CD8-positive, alpha-beta memory T cell (primary cell): Measurements from ENCODE around the gene SPIRE2. TPM values are rescaled to one million over a fixed set of nuclear protein-coding genes. Genes with fewer than 3 reads are reported as not detected.
A peak's percentile ranks its signal among the peaks of the same experiment; 100 is the strongest.
"Not testable (repeated sequence)": the region's sequence is repeated elsewhere in the genome, so short reads cannot be mapped to it uniquely, and the experiment has no call there.

Source experiments
- CTCF ChIA-PET: fragments of 350-600 bp; sonication (Branson Sonifier 250); formaldehyde crosslinking; loops from one replicate; lab custom pipeline; 2021; ENCODE audit warnings: antibody characterized with exemption; lab: Charles Lee
- POLR2A ChIA-PET: fragments of 350-600 bp; sonication (Branson Sonifier 250); formaldehyde crosslinking; loops from one replicate; lab custom pipeline; 2021; ENCODE audit warnings: antibody characterized with exemption; lab: Charles Lee
- DNase-seq, 5 donors: peaks; one replicate each; pipeline versions ENCODE4 v3.0.0 to v3.0.0-alpha.2; 2020 to 2022; ENCODE audit warnings: mixed read lengths in 1 of 5
- H3K27ac ChIP-seq: one replicate; pipeline ENCODE4 v1.7.0; 2013; ENCODE audit warnings: low read depth, mild to moderate bottlenecking, low read length, moderate library complexity
- H3K27me3 ChIP-seq: 2 replicates; pipeline ENCODE4 v1.7.0; 2013; ENCODE audit warnings: low read length, mild to moderate bottlenecking; ENCODE audit not compliant: insufficient read depth, poor library complexity, severe bottlenecking
- H3K36me3 ChIP-seq: 2 replicates; pipeline ENCODE4 v1.7.0; 2013; ENCODE audit warnings: mild to moderate bottlenecking, low read length, moderate library complexity; ENCODE audit not compliant: insufficient read depth
- H3K4me1 ChIP-seq: 2 replicates; pipeline ENCODE4 v1.7.0; 2013; ENCODE audit warnings: mild to moderate bottlenecking, low read length, moderate library complexity; ENCODE audit not compliant: insufficient read depth
- H3K4me3 ChIP-seq: 2 replicates; pipeline ENCODE4 v1.7.0; 2013; ENCODE audit warnings: mild to moderate bottlenecking, low read length
- H3K9me3 ChIP-seq: 2 replicates; pipeline ENCODE4 v1.7.0; 2013; ENCODE audit warnings: mild to moderate bottlenecking, low read length
- H3K27ac Mint-ChIP-seq, 8 donors: one replicate each; pipeline ENCODE4 v1.8.0; 2020 to 2021; ENCODE audit warnings: mixed read lengths in 8 of 8, mild to moderate bottlenecking in 6 of 8, inconsistent platforms in 3 of 8, moderate library complexity in 3 of 8
- H3K27me3 Mint-ChIP-seq, 2 donors: one replicate each; pipeline ENCODE4 v1.8.0; 2020 to 2021; ENCODE audit warnings: mixed read lengths in 2 of 2, mild to moderate bottlenecking in 1 of 2, moderate library complexity in 1 of 2
- H3K36me3 Mint-ChIP-seq, 3 donors: one replicate each; pipeline ENCODE4 v1.8.0; 2020 to 2021; ENCODE audit warnings: mixed read lengths in 3 of 3, inconsistent platforms in 1 of 3, mild to moderate bottlenecking in 1 of 3
- H3K4me1 Mint-ChIP-seq, 3 donors: one replicate each; pipeline ENCODE4 v1.8.0; 2020 to 2021; ENCODE audit warnings: mixed read lengths in 3 of 3, inconsistent platforms in 1 of 3, mild to moderate bottlenecking in 1 of 3
- H3K4me3 Mint-ChIP-seq, 7 donors: one replicate each; pipeline ENCODE4 v1.8.0; 2020 to 2021; ENCODE audit warnings: mixed read lengths in 7 of 7, mild to moderate bottlenecking in 6 of 7, moderate library complexity in 4 of 7, inconsistent platforms in 2 of 7
- H3K9me3 Mint-ChIP-seq, 5 donors: one replicate each; pipeline ENCODE4 v1.8.0; 2020 to 2022; ENCODE audit warnings: mixed read lengths in 5 of 5, mild to moderate bottlenecking in 3 of 5, moderate library complexity in 2 of 5, inconsistent platforms in 1 of 5
- polyA plus RNA-seq: library from polyadenylated mRNA; unstranded; fragments of 300-500 nt; fragmentation: Illumina TruSeq; gene quantifications from one replicate; pipeline ENCODE4 v1.2.3, GENCODE V29; 2021
- total RNA-seq, 2 experiments: library from RNA; stranded (reverse); gene quantifications; one replicate each; pipeline ENCODE4 v1.2.3, GENCODE V29; 2021

The SPIRE2 gene
- total and polyA plus RNA-seq, 3 experiments from 2014 or later: 0.18 to 1.4 (median 0.37) TPM

DNA sequence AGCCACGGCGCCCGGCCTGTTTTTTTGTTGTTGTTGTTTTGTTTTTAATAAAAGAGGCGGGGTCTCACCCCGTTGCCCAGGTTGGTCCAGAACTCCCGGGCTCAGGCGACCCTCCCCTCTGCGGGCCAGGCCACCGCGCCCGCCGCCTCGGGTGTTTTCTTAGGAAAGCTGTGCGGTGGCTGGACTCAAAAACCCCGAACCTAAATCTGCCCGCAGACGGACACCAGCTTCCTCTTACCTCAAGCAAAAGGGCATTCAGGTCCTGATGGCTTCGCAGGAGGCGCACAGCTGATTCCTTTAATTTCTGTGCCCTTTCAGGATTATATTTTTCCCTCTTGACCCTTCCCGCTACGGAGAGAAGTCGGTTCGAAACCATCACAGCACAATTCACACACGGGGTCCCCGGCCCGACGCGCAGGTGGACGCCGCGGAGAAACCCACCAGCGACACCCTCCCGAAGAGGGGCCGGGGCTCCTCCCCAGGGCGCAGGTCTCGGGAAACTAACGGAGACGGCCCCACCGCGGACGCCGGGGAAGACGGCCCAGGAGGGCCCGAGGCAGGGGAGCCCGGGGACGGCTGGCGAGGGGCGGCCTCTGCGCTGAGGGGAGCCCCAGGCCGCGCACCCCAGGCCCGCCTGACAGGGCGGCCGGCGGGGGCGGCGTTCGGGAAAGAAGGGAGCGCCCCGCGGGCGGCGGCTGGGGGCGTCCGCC lies 12.5 kb upstream of the SPIRE2 start:
- Mint-ChIP-seq H3K27me3 (no peaks in the 10 kb centered on the region), H3K4me3 (peak overlapping the region; percentile 47 to 87 (median 82)), H3K27ac (peak overlapping the region in 2 of 8 donors; percentile 29 to 42), H3K36me3 (peaks cover 0 to 1% (median 0%) of the 10 kb centered on the region in 3 donors), H3K4me1 (peaks cover 12 to 23% (median 22%) of the 10 kb centered on the region in 3 donors), H3K9me3 (no peaks in the 10 kb centered on the region)
- Histone ChIP-seq H3K9me3 (no peaks in the 10 kb centered on the region), H3K4me3 (no peak overlapping the region), H3K4me1 (peaks cover 11% of the 10 kb centered on the region), H3K27ac (no peak overlapping the region), H3K27me3 (no peaks in the 10 kb centered on the region), H3K36me3 (no peaks in the 10 kb centered on the region)
- DNase-seq: peak in 1 of 5 donors; percentile 16
- ChIA-PET CTCF (interaction anchor here (2.4 kb wide), 1 partner anchor 110 kb away, joined by 8 read pairs; no protein-coding TSS in a partner anchor), POLR2A (no interaction called here)

DNA sequence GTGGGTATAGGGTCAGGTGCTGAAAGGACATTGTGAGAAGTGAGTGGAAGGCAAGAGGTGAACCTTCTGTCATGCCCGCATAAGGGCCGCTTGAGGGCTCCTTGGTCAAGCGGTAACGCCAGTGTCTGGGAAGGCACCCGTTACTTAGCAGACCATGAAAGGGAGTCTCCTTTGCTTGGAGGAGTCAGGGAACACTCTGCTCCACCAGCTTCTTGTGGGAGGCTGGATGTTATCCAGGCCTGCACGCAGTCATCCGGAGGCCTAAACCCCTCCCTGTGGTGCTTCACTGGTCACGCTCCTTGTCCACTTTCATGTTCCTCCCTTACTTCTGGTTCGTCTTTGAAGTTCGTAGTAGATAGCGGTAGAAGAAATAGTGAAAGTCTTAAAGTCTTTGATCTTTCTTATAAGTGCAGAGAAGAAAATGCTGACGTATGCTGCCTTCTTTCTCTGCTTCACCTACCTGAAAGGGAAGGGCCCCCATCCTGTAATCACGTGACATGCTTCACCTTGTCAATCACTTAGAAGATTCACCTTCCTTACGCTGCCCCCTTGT lies 9.3 kb upstream of the SPIRE2 start:
- H3K4me3 ChIP-seq, H3K9me3 ChIP-seq, H3K27me3 Mint-ChIP-seq, H3K9me3 Mint-ChIP-seq, H3K36me3 Mint-ChIP-seq, CTCF ChIA-PET, H3K27me3 ChIP-seq, H3K36me3 ChIP-seq, POLR2A ChIA-PET, DNase-seq, H3K27ac ChIP-seq: not testable (repeated sequence)
- peak overlapping the region in 1 of 8 donors; percentile 89 for H3K27ac Mint-ChIP-seq
- H3K4me1 Mint-ChIP-seq: peaks cover 21 to 33% (median 29%) of the 10 kb centered on the region in 3 donors
- peak overlapping the region in 4 of 7 donors; percentile 13 to 45 (median 28) for H3K4me3 Mint-ChIP-seq
- peaks cover 11% of the 10 kb centered on the region for H3K4me1 ChIP-seq

DNA sequence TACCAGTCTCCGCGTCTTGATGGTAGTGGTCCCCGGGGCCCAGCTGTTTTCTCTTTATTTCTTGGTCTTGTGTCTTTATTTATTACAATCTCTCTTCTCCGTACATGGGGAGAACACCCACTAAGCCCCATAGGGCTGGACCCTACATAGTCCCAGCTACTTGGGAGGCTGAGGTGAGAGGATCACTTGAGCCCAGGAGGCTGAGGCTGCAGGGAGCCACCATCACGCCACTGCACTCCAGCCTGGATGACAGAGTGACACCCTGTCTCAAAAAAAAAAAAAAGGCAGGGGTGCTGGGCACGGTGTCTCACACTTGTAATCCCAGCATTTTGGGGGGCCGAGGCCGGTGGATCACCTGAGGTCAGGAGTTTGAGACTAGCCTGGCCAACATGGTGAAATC lies 8.8 kb upstream of the SPIRE2 start:
- CTCF ChIA-PET, POLR2A ChIA-PET, H3K27me3 ChIP-seq, H3K4me3 ChIP-seq, H3K36me3 Mint-ChIP-seq, H3K9me3 ChIP-seq, H3K27ac ChIP-seq, H3K9me3 Mint-ChIP-seq, H3K27me3 Mint-ChIP-seq, H3K36me3 ChIP-seq, H3K27ac Mint-ChIP-seq: not testable (repeated sequence)
- H3K4me3 Mint-ChIP-seq: peak overlapping the region in 2 of 7 donors; percentile 13 to 29
- H3K4me1 ChIP-seq: peaks cover 11% of the 10 kb centered on the region
- peak in 1 of 5 donors; percentile 10 for DNase-seq
- peaks cover 21 to 33% (median 29%) of the 10 kb centered on the region in 3 donors for H3K4me1 Mint-ChIP-seq

DNA sequence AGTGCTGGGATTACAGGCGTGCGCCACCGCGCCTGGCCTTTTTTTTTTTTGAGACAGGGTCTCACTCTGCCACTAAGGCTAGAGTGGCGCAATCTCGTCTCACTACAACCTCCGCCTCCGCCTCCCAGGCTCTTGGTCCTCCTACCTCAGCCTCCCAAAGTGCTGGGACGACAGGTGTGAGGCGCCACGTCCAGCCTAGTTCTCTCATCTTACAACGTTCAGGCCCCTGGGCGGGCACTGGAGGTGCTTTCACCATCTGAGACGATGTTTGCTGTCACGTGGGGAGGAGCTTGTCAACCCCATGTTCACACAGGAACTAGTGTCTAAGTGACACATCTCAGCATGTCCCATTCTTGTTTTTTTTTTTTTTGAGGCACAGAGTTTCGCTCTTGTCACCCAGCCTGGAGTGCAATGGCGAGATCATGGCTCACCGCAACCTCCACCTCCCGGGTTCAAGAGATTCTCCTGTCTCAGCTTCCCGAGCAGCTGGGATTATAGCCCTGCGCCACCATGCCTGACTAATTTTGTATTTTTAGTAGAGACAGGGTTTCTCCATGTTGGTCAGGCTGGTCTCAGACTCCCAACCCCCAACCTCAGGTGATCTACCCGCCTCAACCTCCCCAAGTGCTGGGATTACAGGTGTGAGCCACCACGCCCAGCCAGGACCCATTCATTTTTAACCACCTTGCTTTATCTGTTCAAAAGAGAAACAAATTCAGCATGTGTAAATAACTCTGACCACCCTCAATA lies 6.7 kb upstream of the SPIRE2 start:
- peaks cover 0 to under 1% (median 0%) of the 10 kb centered on the region in 3 donors for H3K36me3 Mint-ChIP-seq
- Histone ChIP-seq H3K4me1 (peaks cover 6% of the 10 kb centered on the region), H3K9me3 (no peaks in the 10 kb centered on the region), H3K36me3 (no peaks in the 10 kb centered on the region), H3K27me3 (no peaks in the 10 kb centered on the region), H3K4me3 (no peak overlapping the region), H3K27ac (no peak overlapping the region)
- H3K27me3 Mint-ChIP-seq: no peaks in the 10 kb centered on the region
- no peaks in the 10 kb centered on the region for H3K9me3 Mint-ChIP-seq
- CTCF ChIA-PET: interaction anchor here (1.0 kb wide), 1 partner anchor 119 kb away, joined by 3 read pairs; no protein-coding TSS in a partner anchor
- peak in 4 of 5 donors; percentile 44 to 66 (median 54) for DNase-seq
- H3K4me3 Mint-ChIP-seq: peak overlapping the region in 6 of 7 donors; percentile 24 to 82 (median 40)
- peaks cover 21 to 29% (median 29%) of the 10 kb centered on the region in 3 donors for H3K4me1 Mint-ChIP-seq
- H3K27ac Mint-ChIP-seq: peak overlapping the region in 7 of 8 donors; percentile 69 to 89 (median 87)
- POLR2A ChIA-PET: interaction anchor here (0.7 kb wide), 1 partner anchor 16 kb away, joined by 3 read pairs; no protein-coding TSS in a partner anchor

DNA sequence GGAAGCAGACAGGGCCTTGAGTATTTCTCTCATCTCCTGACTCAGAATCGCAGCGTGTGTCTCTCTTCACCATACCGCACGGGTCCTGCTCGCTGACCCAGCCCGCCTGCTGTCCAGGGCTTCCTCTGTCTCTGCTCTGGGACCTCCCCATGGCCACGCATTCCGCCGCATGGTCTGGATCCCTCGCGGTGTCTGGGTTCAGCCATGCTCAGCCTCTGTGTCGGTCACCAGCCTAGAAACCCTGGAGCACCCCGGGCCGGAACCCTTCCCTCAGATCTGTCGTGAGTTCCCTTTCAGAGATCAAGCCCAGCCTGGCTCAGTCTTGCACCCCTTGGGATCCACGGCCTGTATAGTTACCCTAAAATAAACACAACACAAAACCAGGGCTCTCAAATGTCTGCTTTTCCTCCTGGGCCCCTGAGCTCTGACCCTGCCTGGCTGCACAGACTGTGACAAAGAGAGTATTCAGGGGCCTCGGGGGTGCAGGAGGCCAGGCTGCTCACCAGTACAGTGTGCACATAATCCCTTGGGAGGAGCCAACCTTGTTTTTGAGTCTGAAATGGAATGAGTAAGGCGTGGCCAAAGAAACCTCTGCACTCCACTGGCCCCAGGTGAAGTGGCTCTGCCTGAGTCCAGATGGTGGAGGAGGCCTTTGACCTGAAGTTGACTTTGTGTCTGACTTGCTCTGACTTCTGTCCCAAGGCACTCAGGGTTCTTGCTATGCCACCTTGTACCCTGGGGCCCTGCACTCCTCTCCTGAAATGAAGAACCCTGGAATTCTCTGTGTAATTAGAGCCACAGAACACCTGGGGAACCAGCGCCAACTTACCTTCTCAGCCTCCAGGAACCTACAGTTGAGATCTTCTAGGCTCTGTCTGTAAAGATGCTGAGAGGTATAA lies 5.8 kb upstream of the SPIRE2 start:
- Mint-ChIP-seq H3K27ac (peak overlapping the region in 5 of 8 donors; percentile 69 to 88 (median 87)), H3K36me3 (no peaks in the 10 kb centered on the region), H3K27me3 (peaks cover 0 to under 1% of the 10 kb centered on the region in 2 donors), H3K4me1 (peaks cover 21 to 27% (median 27%) of the 10 kb centered on the region in 3 donors), H3K4me3 (peak overlapping the region in 3 of 7 donors; percentile 26 to 82 (median 66)), H3K9me3 (no peaks in the 10 kb centered on the region)
- no peaks in the 10 kb centered on the region for H3K9me3 ChIP-seq
- H3K4me3 ChIP-seq: no peak overlapping the region
- POLR2A ChIA-PET: no interaction called here
- no peak overlapping the region for H3K27ac ChIP-seq
- DNase-seq: peak in 1 of 5 donors; percentile 37
- no peaks in the 10 kb centered on the region for H3K27me3 ChIP-seq
- no peaks in the 10 kb centered on the region for H3K36me3 ChIP-seq
- peaks cover 3% of the 10 kb centered on the region for H3K4me1 ChIP-seq
- CTCF ChIA-PET: interaction anchor here (1.0 kb wide), 1 partner anchor 119 kb away, joined by 3 read pairs; no protein-coding TSS in a partner anchor

DNA sequence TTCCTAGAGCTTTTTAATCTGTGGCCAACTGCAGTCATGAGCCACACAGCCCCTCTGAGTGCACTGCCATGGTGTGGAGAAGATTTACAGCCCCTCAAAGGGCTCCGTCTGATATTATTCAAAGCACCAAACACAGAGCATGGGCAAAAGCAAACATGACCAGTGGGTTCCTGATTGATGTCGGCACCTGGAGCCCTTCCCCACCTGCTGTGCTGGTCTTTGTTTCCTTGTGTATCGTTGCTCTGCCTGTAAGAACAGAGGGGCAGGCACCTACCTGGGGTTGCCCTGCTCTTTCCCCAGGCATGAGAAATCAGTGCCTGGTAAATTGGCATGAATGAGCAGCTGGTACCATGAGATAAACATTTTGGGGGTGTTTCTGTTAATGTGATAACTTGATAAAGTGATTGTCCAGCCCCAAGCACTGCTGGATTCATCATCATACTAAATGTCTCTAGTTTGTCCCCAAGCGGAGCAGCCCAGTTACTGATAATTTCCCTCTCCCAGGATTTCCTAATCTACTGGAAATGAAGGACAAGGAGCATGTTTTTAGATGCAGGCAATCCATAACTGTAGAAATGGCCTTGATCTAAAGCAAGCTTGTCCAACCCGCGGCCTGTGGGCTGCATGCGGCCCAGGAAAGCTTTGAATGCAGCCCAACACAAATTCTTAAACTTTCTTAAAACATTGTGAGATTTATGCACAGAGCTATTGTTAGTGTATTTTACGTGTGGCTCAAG lies 5.0 kb upstream of the SPIRE2 start:
- H3K9me3 Mint-ChIP-seq: no peaks in the 10 kb centered on the region
- CTCF ChIA-PET: interaction anchor here (0.8 kb wide), 1 partner anchor 118 kb away, joined by 4 read pairs; no protein-coding TSS in a partner anchor
- POLR2A ChIA-PET: no interaction called here

DNA sequence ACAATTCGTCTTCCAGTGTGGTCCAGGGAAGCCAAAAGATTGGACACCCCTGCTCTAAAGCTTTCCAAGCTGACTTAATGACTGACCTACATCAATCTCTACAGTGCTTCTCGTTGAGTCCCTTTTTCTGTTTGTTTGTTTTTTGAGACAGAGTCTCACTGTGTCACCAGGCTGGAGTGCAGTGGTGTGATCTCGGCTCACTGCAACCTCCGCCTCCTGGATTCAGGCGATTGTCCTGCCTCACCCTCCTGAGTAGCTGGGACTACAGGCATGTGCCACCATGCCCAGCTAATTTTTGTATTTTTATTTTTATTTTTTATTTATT lies 4.5 kb upstream of the SPIRE2 start:
- peaks cover 13 to 21% (median 16%) of the 10 kb centered on the region in 3 donors for H3K4me1 Mint-ChIP-seq
- H3K27me3 Mint-ChIP-seq, H3K4me3 Mint-ChIP-seq, POLR2A ChIA-PET, DNase-seq, H3K9me3 Mint-ChIP-seq, H3K4me3 ChIP-seq, H3K4me1 ChIP-seq, H3K27me3 ChIP-seq, H3K27ac Mint-ChIP-seq, H3K36me3 ChIP-seq, H3K36me3 Mint-ChIP-seq, H3K27ac ChIP-seq, H3K9me3 ChIP-seq: not testable (repeated sequence)
- CTCF ChIA-PET: interaction anchor here (0.8 kb wide), 1 partner anchor 118 kb away, joined by 4 read pairs; no protein-coding TSS in a partner anchor

More for the DNA sequence above, 5.0 kb upstream of the SPIRE2 start:
- Histone ChIP-seq H3K27me3 (no peaks in the 10 kb centered on the region), H3K4me3 (no peak overlapping the region), H3K4me1 (no peaks in the 10 kb centered on the region), H3K27ac (no peak overlapping the region), H3K9me3 (no peaks in the 10 kb centered on the region), H3K36me3 (no peaks in the 10 kb centered on the region)
- Mint-ChIP-seq H3K27ac (peak overlapping the region in 1 of 8 donors; percentile 35), H3K4me3 (no peak overlapping the region), H3K27me3 (peaks cover 0 to 3% of the 10 kb centered on the region in 2 donors), H3K4me1 (peaks cover 17 to 24% (median 19%) of the 10 kb centered on the region in 3 donors), H3K36me3 (no peaks in the 10 kb centered on the region)
- DNase-seq: peak in 1 of 5 donors; percentile 3
